Measurements from ENCODE around the gene CCL16.
"Not testable (repeated sequence)": the region's sequence is repeated elsewhere in the genome, so short reads cannot be mapped to it uniquely, and the experiment has no call there.

CCL16 gene

GRCh38 chr17:36008998-36009665 lies 27.8 kb upstream of the CCL16 start:
- no peak overlapping the region for H3K27ac ChIP-seq (ENCODE audit: insufficient read depth, low read length, poor library complexity, severe bottlenecking)
- no peaks in the 10 kb centered on the region for H3K4me1 ChIP-seq (ENCODE audit: control insufficient read depth, insufficient read depth, low read length, poor library complexity, severe bottlenecking)
- no peaks in the 10 kb centered on the region for H3K9me3 ChIP-seq (ENCODE audit: control insufficient read depth, low read length)
- no peaks in the 10 kb centered on the region for H3K36me3 ChIP-seq (ENCODE audit: control insufficient read depth, insufficient read depth, low read length)
- no peaks in the 10 kb centered on the region for H3K27me3 ChIP-seq (replicated peaks; ENCODE audit: control insufficient read depth, insufficient read depth, low read length, poor library complexity, severe bottlenecking)
- DNase-seq: no peak
- H3K4me3 ChIP-seq (ENCODE audit: insufficient read depth, low read depth, low read length, poor library complexity, severe bottlenecking): no peak overlapping the region

- H3K4me1 ChIP-seq (ENCODE audit: control insufficient read depth, insufficient read depth, low read length, poor library complexity, severe bottlenecking): no peaks in the 10 kb centered on the region
- no peaks in the 10 kb centered on the region for H3K36me3 ChIP-seq (ENCODE audit: control insufficient read depth, insufficient read depth, low read length)
- H3K27me3 ChIP-seq (replicated peaks; ENCODE audit: control insufficient read depth, insufficient read depth, low read length, poor library complexity, severe bottlenecking): no peaks in the 10 kb centered on the region
- H3K4me3 ChIP-seq (ENCODE audit: insufficient read depth, low read depth, low read length, poor library complexity, severe bottlenecking): no peak overlapping the region
- no peaks in the 10 kb centered on the region for H3K9me3 ChIP-seq (ENCODE audit: control insufficient read depth, low read length)
- H3K27ac ChIP-seq (ENCODE audit: insufficient read depth, low read length, poor library complexity, severe bottlenecking): no peak overlapping the region
- DNase-seq: no peak
Observed at GRCh38 chr17:36004594-36005108, 23.4 kb upstream of the CCL16 start.

GRCh38 chr17:36002631-36003030 lies 21.3 kb upstream of the CCL16 start:
- Histone ChIP-seq H3K9me3 (ENCODE audit: control insufficient read depth, low read length) (no peaks in the 10 kb centered on the region), H3K27ac (ENCODE audit: insufficient read depth, low read length, poor library complexity, severe bottlenecking) (no peak overlapping the region), H3K4me3 (ENCODE audit: insufficient read depth, low read depth, low read length, poor library complexity, severe bottlenecking) (no peak overlapping the region), H3K27me3 (replicated peaks; ENCODE audit: control insufficient read depth, insufficient read depth, low read length, poor library complexity, severe bottlenecking) (no peaks in the 10 kb centered on the region), H3K36me3 (ENCODE audit: control insufficient read depth, insufficient read depth, low read length) (no peaks in the 10 kb centered on the region), H3K4me1 (ENCODE audit: control insufficient read depth, insufficient read depth, low read length, poor library complexity, severe bottlenecking) (no peaks in the 10 kb centered on the region)
- no peak for DNase-seq

GRCh38 chr17:36001862-36002603 lies 20.7 kb upstream of the CCL16 start:
- Histone ChIP-seq H3K27ac (ENCODE audit: insufficient read depth, low read length, poor library complexity, severe bottlenecking) (no peak overlapping the region), H3K27me3 (replicated peaks; ENCODE audit: control insufficient read depth, insufficient read depth, low read length, poor library complexity, severe bottlenecking) (no peaks in the 10 kb centered on the region), H3K4me3 (ENCODE audit: insufficient read depth, low read depth, low read length, poor library complexity, severe bottlenecking) (no peak overlapping the region), H3K36me3 (ENCODE audit: control insufficient read depth, insufficient read depth, low read length) (no peaks in the 10 kb centered on the region), H3K4me1 (ENCODE audit: control insufficient read depth, insufficient read depth, low read length, poor library complexity, severe bottlenecking) (no peaks in the 10 kb centered on the region), H3K9me3 (ENCODE audit: control insufficient read depth, low read length) (no peaks in the 10 kb centered on the region)
- DNase-seq: no peak

- Histone ChIP-seq H3K9me3 (ENCODE audit: control insufficient read depth, low read length) (no peaks in the 10 kb centered on the region), H3K36me3 (ENCODE audit: control insufficient read depth, insufficient read depth, low read length) (no peaks in the 10 kb centered on the region), H3K4me1 (ENCODE audit: control insufficient read depth, insufficient read depth, low read length, poor library complexity, severe bottlenecking) (no peaks in the 10 kb centered on the region), H3K27ac (ENCODE audit: insufficient read depth, low read length, poor library complexity, severe bottlenecking) (no peak within 1 kb of the TSS), H3K4me3 (ENCODE audit: insufficient read depth, low read depth, low read length, poor library complexity, severe bottlenecking) (no peak within 1 kb of the TSS), H3K27me3 (replicated peaks; ENCODE audit: control insufficient read depth, insufficient read depth, low read length, poor library complexity, severe bottlenecking) (no peaks in the 10 kb centered on the region)
- DNase-seq: no peak
Observed at GRCh38 chr17:36001110-36001771, 19.9 kb upstream of the CCL16 start, which contains the start of gene CCL15. Gene CCL15, minus strand, starts transcription at chr17:36001553. Its CDS starts 61 bp downstream, at chr17:36001492.

- Histone ChIP-seq H3K4me3 (ENCODE audit: insufficient read depth, low read depth, low read length, poor library complexity, severe bottlenecking) (no peak overlapping the region), H3K36me3 (ENCODE audit: control insufficient read depth, insufficient read depth, low read length) (no peaks in the 10 kb centered on the region), H3K4me1 (ENCODE audit: control insufficient read depth, insufficient read depth, low read length, poor library complexity, severe bottlenecking) (no peaks in the 10 kb centered on the region), H3K27ac (ENCODE audit: insufficient read depth, low read length, poor library complexity, severe bottlenecking) (no peak overlapping the region), H3K9me3 (ENCODE audit: control insufficient read depth, low read length) (no peaks in the 10 kb centered on the region), H3K27me3 (replicated peaks; ENCODE audit: control insufficient read depth, insufficient read depth, low read length, poor library complexity, severe bottlenecking) (no peaks in the 10 kb centered on the region)
- DNase-seq: no peak
Observed at GRCh38 chr17:36000732-36001109, 19.4 kb upstream of the CCL16 start.

- Histone ChIP-seq H3K36me3 (ENCODE audit: control insufficient read depth, insufficient read depth, low read length) (no peaks in the 10 kb centered on the region), H3K27me3 (replicated peaks; ENCODE audit: control insufficient read depth, insufficient read depth, low read length, poor library complexity, severe bottlenecking) (no peaks in the 10 kb centered on the region), H3K9me3 (ENCODE audit: control insufficient read depth, low read length) (no peaks in the 10 kb centered on the region), H3K4me3 (ENCODE audit: insufficient read depth, low read depth, low read length, poor library complexity, severe bottlenecking) (no peak overlapping the region), H3K27ac (ENCODE audit: insufficient read depth, low read length, poor library complexity, severe bottlenecking) (no peak overlapping the region), H3K4me1 (ENCODE audit: control insufficient read depth, insufficient read depth, low read length, poor library complexity, severe bottlenecking) (no peaks in the 10 kb centered on the region)
- DNase-seq: no peak
Observed at GRCh38 chr17:35998756-35999155, 17.5 kb upstream of the CCL16 start.

- DNase-seq: no peak
- Histone ChIP-seq H3K27me3 (replicated peaks; ENCODE audit: control insufficient read depth, insufficient read depth, low read length, poor library complexity, severe bottlenecking) (no peaks in the 10 kb centered on the region), H3K4me3 (ENCODE audit: insufficient read depth, low read depth, low read length, poor library complexity, severe bottlenecking) (no peak overlapping the region)
Observed at GRCh38 chr17:35998018-35998545, 16.8 kb upstream of the CCL16 start.

GRCh38 chr17:35995346-35995745 lies 14.0 kb upstream of the CCL16 start:
- H3K4me1 ChIP-seq (ENCODE audit: control insufficient read depth, insufficient read depth, low read length, poor library complexity, severe bottlenecking); H3K27ac ChIP-seq (ENCODE audit: insufficient read depth, low read length, poor library complexity, severe bottlenecking); DNase-seq; H3K36me3 ChIP-seq (ENCODE audit: control insufficient read depth, insufficient read depth, low read length); H3K9me3 ChIP-seq (ENCODE audit: control insufficient read depth, low read length); H3K4me3 ChIP-seq (ENCODE audit: insufficient read depth, low read depth, low read length, poor library complexity, severe bottlenecking); H3K27me3 ChIP-seq (replicated peaks; ENCODE audit: control insufficient read depth, insufficient read depth, low read length, poor library complexity, severe bottlenecking): not testable (repeated sequence)

More at GRCh38 chr17:35998018-35998545, 16.8 kb upstream of the CCL16 start:
- Histone ChIP-seq H3K9me3 (ENCODE audit: control insufficient read depth, low read length) (no peaks in the 10 kb centered on the region), H3K36me3 (ENCODE audit: control insufficient read depth, insufficient read depth, low read length) (no peaks in the 10 kb centered on the region), H3K4me1 (ENCODE audit: control insufficient read depth, insufficient read depth, low read length, poor library complexity, severe bottlenecking) (no peaks in the 10 kb centered on the region), H3K27ac (ENCODE audit: insufficient read depth, low read length, poor library complexity, severe bottlenecking) (no peak overlapping the region)
